Fibroblast of the aortic adventitia (primary cell): ENCODE data around the gene DDI2. TPM values are rescaled to one million over a fixed set of nuclear protein-coding genes. Genes with fewer than 3 reads are reported as not detected.

Experiments
- DNase-seq: peaks from one replicate; pipeline ENCODE4 v3.0.0-alpha.2; 2010; ENCODE audit warnings: low read depth
- H3K4me3 ChIP-seq: 2 replicates; pipeline ENCODE4 v1.5.1; 2011; ENCODE audit warnings: low read depth, mild to moderate bottlenecking, control low read depth, low read length, moderate library complexity
- total RNA-seq: library from RNA; depleted of rRNA; stranded (reverse); fragments of >200 nt; gene quantifications from 2 replicates; pipeline ENCODE4 v1.2.3, GENCODE V29; 2012; ENCODE audit warnings: low replicate concordance
- TF ChIP-seq, protein P1 (sequence below): IDR thresholded peaks from 2 replicates; pipeline ENCODE4 v1.5.1; 2011; ENCODE audit warnings: mild to moderate bottlenecking, low read length, control low read depth, inconsistent platforms; ENCODE audit not compliant: insufficient read depth

The DDI2 gene
- total RNA-seq, 1 donor, result 26.0 TPM

DNA sequence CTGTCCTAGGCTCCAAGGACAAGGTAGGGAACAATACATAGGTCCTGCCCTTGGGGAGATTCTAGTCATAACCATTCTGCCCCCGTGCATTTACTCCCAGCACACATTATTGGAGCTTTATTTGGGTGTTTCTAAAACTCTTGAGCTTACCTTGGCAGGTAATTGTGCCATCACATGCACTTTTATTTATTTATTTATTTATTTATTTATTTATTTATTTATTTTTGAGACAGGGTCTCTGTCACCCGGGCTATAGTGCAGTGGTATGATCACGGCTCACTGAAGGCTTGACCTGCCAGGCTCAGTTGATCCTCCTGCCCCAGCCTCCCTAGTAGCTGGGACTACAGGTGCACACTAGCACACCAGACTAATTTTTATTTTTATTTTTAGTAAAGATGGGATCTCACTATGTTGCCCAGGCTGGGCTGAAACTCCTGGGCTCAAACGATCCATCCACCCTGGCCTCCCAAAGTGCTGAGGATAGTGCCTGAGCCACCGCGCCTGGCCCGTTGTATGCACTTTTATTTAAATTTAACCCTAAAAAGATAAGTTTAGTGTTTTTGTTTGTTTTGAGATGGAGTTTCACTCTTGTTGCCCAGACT is 41.6 kb upstream of the DDI2 start:
- TF ChIP-seq, protein P1, sequence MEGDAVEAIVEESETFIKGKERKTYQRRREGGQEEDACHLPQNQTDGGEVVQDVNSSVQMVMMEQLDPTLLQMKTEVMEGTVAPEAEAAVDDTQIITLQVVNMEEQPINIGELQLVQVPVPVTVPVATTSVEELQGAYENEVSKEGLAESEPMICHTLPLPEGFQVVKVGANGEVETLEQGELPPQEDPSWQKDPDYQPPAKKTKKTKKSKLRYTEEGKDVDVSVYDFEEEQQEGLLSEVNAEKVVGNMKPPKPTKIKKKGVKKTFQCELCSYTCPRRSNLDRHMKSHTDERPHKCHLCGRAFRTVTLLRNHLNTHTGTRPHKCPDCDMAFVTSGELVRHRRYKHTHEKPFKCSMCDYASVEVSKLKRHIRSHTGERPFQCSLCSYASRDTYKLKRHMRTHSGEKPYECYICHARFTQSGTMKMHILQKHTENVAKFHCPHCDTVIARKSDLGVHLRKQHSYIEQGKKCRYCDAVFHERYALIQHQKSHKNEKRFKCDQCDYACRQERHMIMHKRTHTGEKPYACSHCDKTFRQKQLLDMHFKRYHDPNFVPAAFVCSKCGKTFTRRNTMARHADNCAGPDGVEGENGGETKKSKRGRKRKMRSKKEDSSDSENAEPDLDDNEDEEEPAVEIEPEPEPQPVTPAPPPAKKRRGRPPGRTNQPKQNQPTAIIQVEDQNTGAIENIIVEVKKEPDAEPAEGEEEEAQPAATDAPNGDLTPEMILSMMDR, result no peak
- no peak for DNase-seq
- no peak overlapping the region for H3K4me3 ChIP-seq

- no peak overlapping the region for H3K4me3 ChIP-seq
- TF ChIP-seq, protein P1, result no peak
- DNase-seq, result no peak
These were observed 39.6 kb upstream of the DDI2 start for GRCh38 chr1:15577691-15578090.

DNA sequence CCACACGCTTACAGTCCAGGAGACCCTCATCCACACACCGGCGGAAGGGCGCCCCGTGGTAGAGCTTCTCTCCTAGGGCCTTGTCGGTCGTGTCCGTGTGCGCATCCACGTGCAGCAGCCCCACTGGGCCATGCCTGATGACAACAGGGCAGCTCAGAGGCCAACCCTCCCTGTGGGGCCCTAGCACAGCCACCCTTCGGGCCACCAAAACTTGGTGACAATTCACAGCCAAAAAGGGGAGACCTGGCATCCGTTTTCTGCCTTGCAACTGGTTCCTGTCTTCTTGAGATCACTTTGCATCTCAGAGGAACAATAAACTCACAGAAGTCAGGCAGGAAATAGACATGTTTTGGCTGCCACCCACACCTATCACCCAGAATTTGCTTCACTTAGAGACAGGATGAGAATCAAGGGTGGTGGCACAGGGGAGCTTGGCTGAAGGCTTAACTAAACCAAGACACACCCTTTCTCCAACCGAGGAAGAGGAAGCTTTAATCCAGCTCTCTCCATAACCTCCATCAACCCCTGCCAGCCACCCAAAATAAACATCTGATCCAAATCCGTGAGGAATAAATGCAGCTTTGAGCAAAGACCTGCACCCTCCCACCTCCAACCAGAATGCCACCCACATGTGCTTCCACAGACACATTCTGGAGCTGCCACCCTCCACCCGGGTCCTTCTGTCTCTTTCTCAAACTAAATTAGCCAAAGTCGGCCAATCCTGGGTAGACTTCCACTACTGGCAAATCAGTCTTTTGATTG is 38.2 kb upstream of the DDI2 start:
- H3K4me3 ChIP-seq, result no peak overlapping the region
- TF ChIP-seq, protein P1, result no peak

GRCh38 chr1:15579683-15580047 is 37.6 kb upstream of the DDI2 start:
- DNase-seq, result no peak
- TF ChIP-seq, protein P1, result no peak
- H3K4me3 ChIP-seq, result no peak overlapping the region

More for the DNA sequence above, 38.2 kb upstream of the DDI2 start:
- DNase-seq, result no peak

GRCh38 chr1:15583016-15583706 is 34.1 kb upstream of the DDI2 start:
- TF ChIP-seq, protein P1, result no peak
- no peak overlapping the region for H3K4me3 ChIP-seq
- no peak for DNase-seq

DNA sequence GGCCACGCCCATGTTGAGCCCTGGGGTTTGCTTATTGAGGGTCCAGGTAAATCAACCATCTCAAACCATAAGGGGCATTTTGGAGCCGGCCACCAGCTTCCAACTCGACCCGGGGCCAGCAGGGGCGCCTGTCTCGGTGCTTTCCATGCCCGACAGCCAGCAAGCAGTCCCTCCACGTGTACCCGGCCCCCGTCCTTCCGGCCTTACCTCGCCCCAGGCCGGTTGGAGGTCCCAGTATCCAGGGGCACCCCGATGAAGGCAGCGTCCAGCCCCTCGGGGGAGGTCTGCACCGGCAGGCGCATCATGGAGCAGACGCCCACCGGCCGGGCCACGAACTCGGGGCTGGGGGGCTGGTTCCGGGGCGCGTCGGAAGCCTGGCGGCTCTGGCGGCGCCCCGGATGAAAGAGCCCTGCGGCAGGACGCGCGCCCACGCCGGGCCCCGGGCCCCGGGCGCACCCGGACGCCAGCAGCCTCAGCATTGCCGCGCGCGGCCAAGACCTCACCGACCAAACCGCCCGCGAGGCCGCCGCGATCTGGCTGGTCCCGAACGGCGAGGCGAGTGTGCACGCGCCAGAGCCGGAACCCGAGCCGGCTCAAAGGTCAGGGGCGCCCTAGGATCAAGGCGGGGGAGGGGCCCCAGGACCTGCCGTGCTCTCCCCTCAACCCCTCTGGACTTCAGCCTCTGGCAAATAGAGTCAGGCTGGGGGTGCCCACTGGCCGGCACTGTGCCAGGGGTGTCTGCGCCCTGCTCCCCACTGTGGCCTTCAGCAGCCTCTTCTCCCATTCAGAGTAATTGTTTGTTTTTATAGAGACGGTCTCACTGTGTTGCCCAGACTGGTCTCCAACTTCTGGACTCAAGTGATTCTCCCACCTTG is 32.5 kb upstream of the DDI2 start, which contains the start of gene AGMAT:
TSS of gene AGMAT (minus strand) at position 563 of the 875 bp plus-strand sequence. CDS start at position 479, 84 bp downstream.
- DNase-seq, result no peak
- H3K4me3 ChIP-seq, result peak within 1 kb of the TSS; percentile 39
- TF ChIP-seq, protein P1, result peak; percentile 41
